ENCODE measurements around the gene TOMM40. TPM values are rescaled to one million over a fixed set of nuclear protein-coding genes. Genes with fewer than 3 reads are reported as not detected.

TOMM40 gene
- total RNA-seq, 1 donor from 2014 or later, result 25.5 TPM

- no peaks in the 10 kb centered on the region for H3K9me3 ChIP-seq
- peak overlapping the region; percentile 97 to 99 for H3K4me3 ChIP-seq
- peaks cover 8 to 26% of the 10 kb centered on the region in 2 donors for H3K4me1 ChIP-seq
- no peak for TF ChIP-seq CTCF (IDR thresholded peaks at IDR 0.05)
- peak overlapping the region; percentile 96 to 98 for H3K27ac ChIP-seq
- peak; percentile 51 to 85 for DNase-seq (ENCODE audit: low spot score in 2 of 2)
- intact Hi-C loops (cut with DNase I), result loop anchor here (1.0 to 5.0 kb wide), 3 partner anchors 43 to 330 kb away; partner anchors contain the start of genes BLOC1S3 and TRAPPC6A
- H3K27me3 ChIP-seq, result no peaks in the 10 kb centered on the region
- H3K36me3 ChIP-seq, result no peaks in the 10 kb centered on the region
Measured at GRCh38 chr19:44847144-44848035, 43.7 kb upstream of the TOMM40 start.

GRCh38 chr19:44848036-44848811, 42.8 kb upstream of the TOMM40 start:
- H3K4me3 ChIP-seq, result peak overlapping the region; percentile 97 to 99
- no peaks in the 10 kb centered on the region for H3K27me3 ChIP-seq
- no peak for TF ChIP-seq CTCF (IDR thresholded peaks at IDR 0.05)
- intact Hi-C loops (cut with DNase I), result loop anchor here (5.0 kb wide), 2 partner anchors 131 to 329 kb away; partner anchors contain the start of genes BLOC1S3 and TRAPPC6A
- peak in 1 of 2 donors; percentile 75 for DNase-seq (ENCODE audit: low spot score in 2 of 2)
- peaks cover 8 to 26% of the 10 kb centered on the region in 2 donors for H3K4me1 ChIP-seq
- H3K9me3 ChIP-seq, result no peaks in the 10 kb centered on the region
- H3K27ac ChIP-seq, result peak overlapping the region; percentile 96 to 98
- no peaks in the 10 kb centered on the region for H3K36me3 ChIP-seq

GRCh38 chr19:44848812-44849447, 42.1 kb upstream of the TOMM40 start:
- H3K4me3 ChIP-seq, result peak overlapping the region; percentile 97 to 99

GRCh38 chr19:44850641-44851109, 40.4 kb upstream of the TOMM40 start:
- no peaks in the 10 kb centered on the region for H3K9me3 ChIP-seq
- no peak overlapping the region for H3K4me3 ChIP-seq
- peaks cover 8 to 13% of the 10 kb centered on the region in 2 donors for H3K4me1 ChIP-seq
- no peaks in the 10 kb centered on the region for H3K27me3 ChIP-seq
- H3K27ac ChIP-seq, result no peak overlapping the region
- DNase-seq (ENCODE audit: low spot score in 2 of 2), result no peak
- peaks cover 0 to 5% of the 10 kb centered on the region in 2 donors for H3K36me3 ChIP-seq
- no peak for TF ChIP-seq CTCF (IDR thresholded peaks at IDR 0.05)
- intact Hi-C loops (cut with DNase I), result no loop called here

More at GRCh38 chr19:44848812-44849447, 42.1 kb upstream of the TOMM40 start:
- Histone ChIP-seq H3K27me3 (no peaks in the 10 kb centered on the region), H3K9me3 (no peaks in the 10 kb centered on the region), H3K4me1 (peaks cover 8 to 26% of the 10 kb centered on the region in 2 donors), H3K36me3 (peaks cover 0 to 3% of the 10 kb centered on the region in 2 donors), H3K27ac (peak overlapping the region; percentile 96 to 98)
- intact Hi-C loops (cut with DNase I), result loop anchor here (5.0 kb wide), 2 partner anchors 132 to 328 kb away; partner anchors contain the start of genes BLOC1S3 and TRAPPC6A
- no peak for DNase-seq (ENCODE audit: low spot score in 2 of 2)
- no peak for TF ChIP-seq CTCF (IDR thresholded peaks at IDR 0.05)

- H3K9me3 ChIP-seq, result no peaks in the 10 kb centered on the region
- H3K36me3 ChIP-seq, result peaks cover 0 to 5% of the 10 kb centered on the region in 2 donors
- no peak overlapping the region for H3K27ac ChIP-seq
- H3K27me3 ChIP-seq, result no peaks in the 10 kb centered on the region
- intact Hi-C loops (cut with DNase I), result no loop called here
- no peak for TF ChIP-seq CTCF (IDR thresholded peaks at IDR 0.05)
- DNase-seq (ENCODE audit: low spot score in 2 of 2), result no peak
- H3K4me3 ChIP-seq, result no peak overlapping the region
- H3K4me1 ChIP-seq, result peaks cover 8 to 17% of the 10 kb centered on the region in 2 donors
Measured at GRCh38 chr19:44851427-44851826, 39.6 kb upstream of the TOMM40 start.
